SK-N-SH (cell line): Measurements from ENCODE around the gene MB. TPM values are rescaled to one million over a fixed set of nuclear protein-coding genes. Genes with fewer than 3 reads are reported as not detected.
A peak's percentile ranks its signal among the peaks of the same experiment; 100 is the strongest.

Experiments used
- CTCF ChIA-PET: fragments of 300-600, 350-600 bp; formaldehyde crosslinking; extraction: SDS; loops from one replicate; lab custom pipeline; 2021; lab: Yijun Ruan, JAX
- POLR2A ChIA-PET: fragments of 350-600 bp; sonication (Branson Sonifier 250); formaldehyde crosslinking; extraction: SDS; loops from one replicate; lab custom pipeline; 2020; ENCODE audit warnings: antibody characterized with exemption, inconsistent platforms; lab: Yijun Ruan, JAX
- DNase-seq: peaks from one replicate; pipeline ENCODE4 v3.0.0; 2012
- H2AFZ ChIP-seq: fragments of 200-600 bp; sonication (generic); 2 replicates; pipeline ENCODE4 v1.8.1; 2016; ENCODE audit warnings: antibody characterized with exemption, mild to moderate bottlenecking, low read depth
- H3F3A ChIP-seq: fragments of 200-600 bp; sonication (generic); replicated peaks from 2 replicates; pipeline ENCODE3; 2016; ENCODE audit warnings: antibody characterized with exemption, mild to moderate bottlenecking; ENCODE audit not compliant: insufficient read depth
- H3K27ac ChIP-seq, 2 experiments: fragments of 200-500 bp in 1 of 2; fragments of 200-600 bp in 1 of 2; sonication (Bioruptor generic) in 1 of 2; sonication (generic), shearing (Covaris generic) in 1 of 2; 2 replicates each; pipeline versions ENCODE4 v1.5.1 to v1.6.1; 2014 to 2016; ENCODE audit warnings: low read depth in 2 of 2, inconsistent platforms in 1 of 2, low read length in 1 of 2, mild to moderate bottlenecking in 1 of 2, mixed read lengths in 1 of 2
- H3K27me3 ChIP-seq: fragments of 200-600 bp; sonication (generic), shearing (Covaris generic); 2 replicates; pipeline ENCODE4 v1.6.1; 2016; ENCODE audit warnings: mixed run types; ENCODE audit not compliant: insufficient read depth
- H3K36me3 ChIP-seq, 2 experiments: fragments of 200-500 bp in 1 of 2; fragments of 200-600 bp in 1 of 2; sonication (Bioruptor generic) in 1 of 2; sonication (generic) in 1 of 2; replicated peaks in 1 of 2; 2 replicates each; pipeline versions ENCODE3 to v1.5.1; 2014 to 2016; ENCODE audit warnings: low read length in 1 of 2, mild to moderate bottlenecking in 1 of 2; ENCODE audit not compliant: insufficient read depth in 2 of 2, control insufficient read depth in 1 of 2
- H3K4me1 ChIP-seq, 2 experiments: fragments of 200-500 bp in 1 of 2; fragments of 200-600 bp in 1 of 2; sonication (Bioruptor generic) in 1 of 2; sonication (generic), shearing (Covaris generic) in 1 of 2; 2 replicates each; pipeline versions ENCODE4 v1.5.1 to v1.6.1; 2014 to 2016; ENCODE audit warnings: low read depth in 1 of 2, low read length in 1 of 2, mixed run types in 1 of 2; ENCODE audit not compliant: insufficient read depth in 2 of 2, control insufficient read depth in 1 of 2
- H3K4me2 ChIP-seq: fragments of 200-600 bp; sonication (generic), shearing (Covaris generic); 2 replicates; pipeline ENCODE4 v1.6.1; 2017; ENCODE audit warnings: mixed run types
- H3K4me3 ChIP-seq, 2 experiments: fragments of 200-500 bp in 1 of 2; fragments of 200-600 bp in 1 of 2; sonication (Bioruptor generic) in 1 of 2; sonication (generic), shearing (Covaris generic) in 1 of 2; 2 replicates each; pipeline versions ENCODE4 v1.5.1 to v1.8.1; 2014 to 2016; ENCODE audit warnings: low read depth in 2 of 2, inconsistent platforms in 1 of 2, low read length in 1 of 2, mild to moderate bottlenecking in 1 of 2, mixed read lengths in 1 of 2, moderate library complexity in 1 of 2
- H3K79me2 ChIP-seq: fragments of 200-600 bp; sonication (generic); 2 replicates; pipeline ENCODE4 v1.8.1; 2017; ENCODE audit warnings: mild to moderate bottlenecking; ENCODE audit not compliant: insufficient read depth
- H3K9ac ChIP-seq: fragments of 200-600 bp; sonication (generic); 2 replicates; pipeline ENCODE4 v1.6.1; 2017; ENCODE audit warnings: mixed run types
- H3K9me2 ChIP-seq: fragments of 200-600 bp; sonication (generic); 2 replicates; pipeline ENCODE4 v1.6.1; 2017; ENCODE audit warnings: mixed run types
- H3K9me3 ChIP-seq: fragments of 200-600 bp; sonication (generic); 2 replicates; pipeline ENCODE4 v1.6.1; 2017; ENCODE audit warnings: mixed run types, mild to moderate bottlenecking, moderate library complexity
- H4K20me1 ChIP-seq: fragments of 200-600 bp; sonication (generic); 2 replicates; pipeline ENCODE4 v1.6.1; 2017; ENCODE audit warnings: mild to moderate bottlenecking, mixed run types; ENCODE audit not compliant: insufficient read depth
- CHD2 ChIP-seq: fragments of 150-350 bp; IDR thresholded peaks from 2 replicates; pipeline ENCODE4 v1.6.1; 2018; ENCODE audit warnings: low read length; ENCODE audit not compliant: partially characterized antibody
- CTCF ChIP-seq: fragments of 200-600 bp; sonication (generic); IDR thresholded peaks from 2 replicates; pipeline ENCODE4 v1.6.1; 2017; ENCODE audit warnings: antibody characterized with exemption, mild to moderate bottlenecking, moderate library complexity
- ELF1 ChIP-seq: IDR thresholded peaks from 2 replicates; pipeline ENCODE4 v1.4.0; 2012
- EP300 ChIP-seq, 2 experiments: IDR thresholded peaks; 2 replicates each; pipeline versions ENCODE4 v1.4.0 to v1.6.1; 2012; ENCODE audit warnings: borderline replicate concordance in 1 of 2, low read depth in 1 of 2, low read length in 1 of 2
- EZH2phosphoT487 ChIP-seq: fragments of 200-600 bp; sonication (generic); IDR thresholded peaks from 2 replicates; pipeline ENCODE4 v1.6.1; 2017; ENCODE audit warnings: low read depth, mixed run types, mild to moderate bottlenecking, antibody characterized with exemption, moderate library complexity, borderline replicate concordance
- FOSL2 ChIP-seq: IDR thresholded peaks from 2 replicates; pipeline ENCODE4 v1.4.0; 2012; ENCODE audit warnings: low read depth, mild to moderate bottlenecking, moderate library complexity, borderline replicate concordance
- FOXJ3 ChIP-seq: sonication (generic); formaldehyde crosslinking; IDR thresholded peaks from 2 replicates; pipeline ENCODE4 v1.5.1; 2020; ENCODE audit warnings: mild to moderate bottlenecking, missing genetic modification reagents
- FOXM1 ChIP-seq: IDR thresholded peaks from 2 replicates; pipeline ENCODE4 v1.4.0; 2012; ENCODE audit warnings: low read depth, mild to moderate bottlenecking
- GABPA ChIP-seq: IDR thresholded peaks from 2 replicates; pipeline ENCODE4 v1.4.0; 2012; ENCODE audit warnings: low read depth, mild to moderate bottlenecking
- GATA2 ChIP-seq: sonication (generic); formaldehyde crosslinking; IDR thresholded peaks from 2 replicates; pipeline ENCODE4 v1.5.0; 2020; ENCODE audit warnings: mild to moderate bottlenecking, missing genetic modification reagents
- IRF3 ChIP-seq: fragments of 150-350 bp; IDR thresholded peaks from 2 replicates; pipeline ENCODE4 v1.6.1; 2016; ENCODE audit warnings: mild to moderate bottlenecking, low read depth, low read length
- MEF2A ChIP-seq: IDR thresholded peaks from 2 replicates; pipeline ENCODE4 v1.4.0; 2012; ENCODE audit warnings: low read depth, borderline replicate concordance
- NFIC ChIP-seq: IDR thresholded peaks from 2 replicates; pipeline ENCODE4 v1.4.0; 2012; ENCODE audit warnings: borderline replicate concordance
- POLR2AphosphoS5 ChIP-seq: IDR thresholded peaks from 2 replicates; pipeline ENCODE4 v1.6.1; 2012; ENCODE audit warnings: low read depth, low read length
- RAD21 ChIP-seq: IDR thresholded peaks from 2 replicates; pipeline ENCODE4 v1.6.1; 2012; ENCODE audit warnings: mild to moderate bottlenecking, low read length
- RCOR1 ChIP-seq: fragments of 150-350 bp; IDR thresholded peaks from 2 replicates; pipeline ENCODE4 v1.6.1; 2017; ENCODE audit warnings: antibody characterized with exemption, low read length
- RFX5 ChIP-seq: IDR thresholded peaks from 2 replicates; pipeline ENCODE4 v1.6.1; 2012; ENCODE audit warnings: mild to moderate bottlenecking, improper control_type of control experiment, low read length
- TAF1 ChIP-seq: IDR thresholded peaks from 2 replicates; pipeline ENCODE4 v1.6.1; 2012; ENCODE audit warnings: low read depth, mild to moderate bottlenecking, low read length, moderate library complexity, borderline replicate concordance
- TCF12 ChIP-seq: IDR thresholded peaks from 2 replicates; pipeline ENCODE4 v1.4.0; 2012
- TEAD4 ChIP-seq: IDR thresholded peaks from 2 replicates; pipeline ENCODE4 v1.4.0; 2012; ENCODE audit warnings: mild to moderate bottlenecking, borderline replicate concordance; ENCODE audit not compliant: insufficient read depth
- USF1 ChIP-seq: IDR thresholded peaks from 2 replicates; pipeline ENCODE4 v1.4.0; 2012; ENCODE audit warnings: low read depth, borderline replicate concordance
- WGBS: methylation state at CpG from one replicate; pipeline ENCODE4 v1.1.6; 2017; ENCODE audit warnings: low lambda C conversion rate; 5-methylcytosine and 5-hydroxymethylcytosine counted together
- polyA plus RNA-seq, 3 experiments: library from polyadenylated mRNA; depleted of rRNA; stranded (reverse); fragments of >200 nt; gene quantifications; 2 replicates each; pipeline ENCODE4 v1.2.3, GENCODE V29; 2012

MB gene
- polyA plus RNA-seq, 1 of the 3 experiments (the other 2 are of a cell fraction): 0.95 TPM

GRCh38 chr22:35656284-35656752, 39.2 kb upstream of the MB start:
- TF ChIP-seq USF1: no peak
- no peak for TF ChIP-seq FOXJ3
- no peak for TF ChIP-seq POLR2AphosphoS5
- TF ChIP-seq GABPA: no peak
- no peak for TF ChIP-seq FOXM1
- no peak for TF ChIP-seq TEAD4
- no peak for TF ChIP-seq CHD2
- TF ChIP-seq IRF3: no peak
- no peak for TF ChIP-seq NFIC
- 0 out of 2 replicates have a peak, but pooled peaks have one; percentile 29 for TF ChIP-seq TCF12
- TF ChIP-seq CTCF: no peak
- TF ChIP-seq RCOR1: peak; percentile 52; the same call in 1 of the 2 replicates
- no peak for TF ChIP-seq RAD21
- peak in 1 of 2 experiments; percentile 70; a peak in 1 of 4 replicates for TF ChIP-seq EP300 (IDR thresholded peaks at IDR 0.05; ENCODE audit: borderline replicate concordance in 1 of 2, low read depth in 1 of 2, low read length in 1 of 2)
- TF ChIP-seq TAF1: no peak
- TF ChIP-seq RFX5: no peak
- TF ChIP-seq GATA2 (CRISPR knock-in tag): peak; percentile 85
- TF ChIP-seq MEF2A: no peak
- no peak for TF ChIP-seq ELF1
- no peak for TF ChIP-seq FOSL2
- TF ChIP-seq EZH2phosphoT487: no peak
- TF ChIP-seq, all 33 proteins: peak for 4
- 63% methylated on average over 5 of the region's 5 CpGs for WGBS
- no peaks in the 10 kb centered on the region for H3F3A ChIP-seq

More at GRCh38 chr22:35656284-35656752, 39.2 kb upstream of the MB start:
- no peaks in the 10 kb centered on the region for H3K9me3 ChIP-seq
- no peak overlapping the region for H3K4me2 ChIP-seq
- H2AFZ ChIP-seq: no peak overlapping the region
- CTCF ChIA-PET: interaction anchor here (0.9 to 1.3 kb wide), 3 partner anchors 25 to 69 kb away, joined by 3 to 5 read pairs (median 3); no protein-coding TSS in a partner anchor
- no peak overlapping the region for H3K9ac ChIP-seq
- DNase-seq: peak; percentile 66
- no peaks in the 10 kb centered on the region for H3K9me2 ChIP-seq
- H3K27me3 ChIP-seq: no peaks in the 10 kb centered on the region
- peaks cover 8 to 12% of the 10 kb centered on the region in 2 experiments; a peak in 3 of 4 replicates for H3K4me1 ChIP-seq
- H3K27ac ChIP-seq: no peak overlapping the region
- H4K20me1 ChIP-seq: no peaks in the 10 kb centered on the region
- H3K36me3 ChIP-seq: no peaks in the 10 kb centered on the region
- no peak overlapping the region for H3K4me3 ChIP-seq
- no peaks in the 10 kb centered on the region for H3K79me2 ChIP-seq
- POLR2A ChIA-PET: no interaction called here
